B cell (primary cell): ENCODE measurements around the gene MAP2K6.

Source experiments
- EZH2 ChIP-seq: IDR thresholded peaks from 2 replicates; pipeline ENCODE4 v1.6.1; 2012; ENCODE audit warnings: borderline replicate concordance, low read depth, mild to moderate bottlenecking, moderate library complexity, low read length; ENCODE audit not compliant: insufficient read depth, poor library complexity, severe bottlenecking
- TF ChIP-seq, protein P1 (sequence below): fragments of 200-600 bp; IDR thresholded peaks from one replicate; pipeline ENCODE4 v1.8.0; 2022; ENCODE audit warnings: antibody characterized with exemption, mild to moderate bottlenecking

DNA sequence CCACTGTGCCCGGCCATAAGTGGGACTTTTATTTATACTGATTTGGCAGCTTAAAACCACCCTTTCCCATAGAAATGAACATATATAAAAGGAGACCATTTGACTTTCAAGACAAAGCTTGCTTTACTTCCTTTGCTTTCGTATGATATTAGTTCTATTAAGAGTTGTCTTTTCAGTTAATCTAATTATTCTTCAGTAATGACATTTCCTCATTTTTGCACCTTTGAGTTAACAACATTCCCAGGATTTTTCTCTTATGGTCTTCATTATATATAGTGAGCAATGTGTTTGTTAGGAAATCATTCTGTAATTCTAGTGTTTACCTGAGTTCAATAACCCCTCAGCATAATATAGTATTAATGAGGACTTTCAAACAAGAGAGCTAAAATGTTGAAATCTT, 173.8 kb downstream of the MAP2K6 start:
- TF ChIP-seq, protein P1, sequence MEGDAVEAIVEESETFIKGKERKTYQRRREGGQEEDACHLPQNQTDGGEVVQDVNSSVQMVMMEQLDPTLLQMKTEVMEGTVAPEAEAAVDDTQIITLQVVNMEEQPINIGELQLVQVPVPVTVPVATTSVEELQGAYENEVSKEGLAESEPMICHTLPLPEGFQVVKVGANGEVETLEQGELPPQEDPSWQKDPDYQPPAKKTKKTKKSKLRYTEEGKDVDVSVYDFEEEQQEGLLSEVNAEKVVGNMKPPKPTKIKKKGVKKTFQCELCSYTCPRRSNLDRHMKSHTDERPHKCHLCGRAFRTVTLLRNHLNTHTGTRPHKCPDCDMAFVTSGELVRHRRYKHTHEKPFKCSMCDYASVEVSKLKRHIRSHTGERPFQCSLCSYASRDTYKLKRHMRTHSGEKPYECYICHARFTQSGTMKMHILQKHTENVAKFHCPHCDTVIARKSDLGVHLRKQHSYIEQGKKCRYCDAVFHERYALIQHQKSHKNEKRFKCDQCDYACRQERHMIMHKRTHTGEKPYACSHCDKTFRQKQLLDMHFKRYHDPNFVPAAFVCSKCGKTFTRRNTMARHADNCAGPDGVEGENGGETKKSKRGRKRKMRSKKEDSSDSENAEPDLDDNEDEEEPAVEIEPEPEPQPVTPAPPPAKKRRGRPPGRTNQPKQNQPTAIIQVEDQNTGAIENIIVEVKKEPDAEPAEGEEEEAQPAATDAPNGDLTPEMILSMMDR = no peak
- no peak for TF ChIP-seq EZH2
